Esophagus squamous epithelium (tissue), 4 donors: ENCODE results near the gene CYB5B.

Experiments
- CTCF ChIP-seq, 6 experiments: fragments of 450-650 bp in 4 of 6; fragments of 200-600 bp in 2 of 6; sonication (generic) in 2 of 6; IDR thresholded peaks; one replicate each; pipeline ENCODE4 v1.5.1; 2016 to 2019; ENCODE audit warnings: antibody characterized with exemption in 6 of 6, mild to moderate bottlenecking in 4 of 6, moderate library complexity in 4 of 6
- POLR2A ChIP-seq, 4 donors: fragments of 450-650 bp; IDR thresholded peaks; one replicate each; pipeline ENCODE4 v1.6.1; 2017; ENCODE audit warnings: antibody characterized with exemption in 4 of 4, mild to moderate bottlenecking in 4 of 4, moderate library complexity in 3 of 4

DNA sequence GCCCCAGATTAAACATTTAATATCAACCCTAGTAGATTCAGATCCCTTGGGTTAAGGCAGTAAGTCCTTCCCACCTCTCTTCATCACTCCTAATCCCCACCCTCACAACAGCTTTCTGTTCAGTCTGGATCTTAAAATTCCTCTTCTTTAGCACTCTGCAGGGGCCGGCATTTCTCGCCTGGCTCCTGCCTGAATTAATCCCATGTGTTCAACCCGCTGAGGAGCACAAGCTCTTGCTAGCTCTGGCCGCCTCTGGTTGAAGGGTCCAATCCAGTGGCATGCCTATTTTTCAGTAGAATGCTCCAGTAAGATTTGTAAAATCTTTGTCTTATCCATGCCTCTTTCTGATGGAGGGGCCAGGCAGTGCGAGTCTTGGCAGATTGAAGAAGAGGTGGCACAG is 59.2 kb downstream of the CYB5B start:
- TF ChIP-seq CTCF (IDR thresholded peaks at IDR 0.05) (no peak), POLR2A (IDR thresholded peaks at IDR 0.05) (no peak)
